ENCODE results near the gene UFD1. TPM values are rescaled to one million over a fixed set of nuclear protein-coding genes. Genes with fewer than 3 reads are reported as not detected.

The UFD1 gene
- total and polyA plus RNA-seq, 2 of the 13 experiments (the other 11 are each of a cell fraction or from before 2014, with no cell fraction given): 47.9 to 51.1 TPM

GRCh38 chr22:19432133-19432851, 46.7 kb downstream of the UFD1 start, which contains the start of gene MRPL40 (continued):
- TF ChIP-seq CENPBD1 (CRISPR knock-in tag; IDR thresholded peaks at IDR 0.05; ENCODE audit: borderline replicate concordance, low read depth): no peak
- TF ChIP-seq ZBTB44 (CRISPR knock-in tag; IDR thresholded peaks at IDR 0.05): peak; percentile 89; the same call in 1 of the 2 replicates
- peak; percentile 89 for TF ChIP-seq GMEB2 (CRISPR knock-in tag; IDR thresholded peaks at IDR 0.05; ENCODE audit: low read depth)
- TF ChIP-seq ZNF160 (CRISPR knock-in tag; IDR thresholded peaks at IDR 0.05): peak; percentile 93
- peak; percentile 71 for TF ChIP-seq RBM22 (optimal IDR thresholded peaks at IDR 0.05; ENCODE audit: low read length)
- TF ChIP-seq ZNF577 (CRISPR knock-in tag; IDR thresholded peaks at IDR 0.05; ENCODE audit: borderline replicate concordance, low read depth): no peak
- TF ChIP-seq ATF2 (CRISPR knock-in tag; IDR thresholded peaks at IDR 0.05): peak; percentile 96
- peak; percentile 98 for TF ChIP-seq MYC (CRISPR knock-in tag; IDR thresholded peaks at IDR 0.05; ENCODE audit: borderline replicate concordance)
- peak; percentile 52; the same call in 1 of the 2 replicates for TF ChIP-seq ZC3H4 (CRISPR knock-in tag; IDR thresholded peaks at IDR 0.05; ENCODE audit: borderline replicate concordance)
- peak; percentile 67; the same call in 1 of the 2 replicates for TF ChIP-seq NCOA2 (CRISPR knock-in tag; IDR thresholded peaks at IDR 0.05)
- peak; percentile 32; the same call in 1 of the 2 replicates for TF ChIP-seq ZBTB8A (CRISPR knock-in tag; IDR thresholded peaks at IDR 0.05; ENCODE audit: borderline replicate concordance, low read depth)
- peak; percentile 99 for TF ChIP-seq TARDBP (CRISPR knock-in tag; IDR thresholded peaks at IDR 0.05)
- TF ChIP-seq ZNF503 (CRISPR knock-in tag; IDR thresholded peaks at IDR 0.05): peak; percentile 67; the same call in 1 of the 2 replicates
- TF ChIP-seq ZNF782 (CRISPR knock-in tag; IDR thresholded peaks at IDR 0.05; ENCODE audit: borderline replicate concordance): no peak
- TF ChIP-seq ZFY (CRISPR knock-in tag; IDR thresholded peaks at IDR 0.05): peak; percentile 93
- 0 out of 2 replicates have a peak, but pooled peaks have one; percentile 64 for TF ChIP-seq ZBTB43 (CRISPR knock-in tag; conservative IDR thresholded peaks at IDR 0.05)
- TF ChIP-seq HNF4A (CRISPR knock-in tag; IDR thresholded peaks at IDR 0.05): peak; percentile 66
- peak; percentile 81; the same call in 1 of the 2 replicates for TF ChIP-seq ZNF317 (CRISPR knock-in tag; IDR thresholded peaks at IDR 0.05)
- TF ChIP-seq TEF (CRISPR knock-in tag; IDR thresholded peaks at IDR 0.05): peak; percentile 62; the same call in 1 of the 2 replicates

Data from HepG2 (cell line).